ENCODE data around the gene TBC1D10B. TPM values are rescaled to one million over a fixed set of nuclear protein-coding genes. Genes with fewer than 3 reads are reported as not detected.
"Not testable (repeated sequence)": the region's sequence is repeated elsewhere in the genome, so short reads cannot be mapped to it uniquely, and the experiment has no call there.

The TBC1D10B gene
- total RNA-seq, 1 donor from 2014 or later = 22.4 TPM

GRCh38 chr16:30356401-30357084, 13.8 kb downstream of the TBC1D10B start:
- no peak for DNase-seq (ENCODE audit: low read depth in 2 of 2)

DNA sequence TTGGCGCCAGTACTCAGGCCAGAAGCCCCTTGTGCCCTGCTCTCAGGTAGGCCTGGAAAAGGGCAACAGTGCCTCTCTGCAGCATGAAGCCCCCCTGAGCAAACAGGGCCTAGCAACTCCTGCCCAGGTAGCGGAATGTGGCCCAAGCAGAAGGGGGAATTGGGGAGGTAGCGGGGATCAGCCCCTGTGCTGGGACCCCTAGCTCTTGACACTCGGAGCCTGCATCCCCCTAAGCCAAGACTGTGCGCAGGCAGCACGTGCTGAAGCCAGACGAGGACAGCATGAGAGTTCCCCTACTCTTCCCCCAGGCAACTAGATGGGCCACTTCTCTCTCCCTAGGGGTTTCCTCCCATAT, 14.4 kb downstream of the TBC1D10B start:
- DNase-seq (ENCODE audit: low read depth in 2 of 2) = no peak

DNA sequence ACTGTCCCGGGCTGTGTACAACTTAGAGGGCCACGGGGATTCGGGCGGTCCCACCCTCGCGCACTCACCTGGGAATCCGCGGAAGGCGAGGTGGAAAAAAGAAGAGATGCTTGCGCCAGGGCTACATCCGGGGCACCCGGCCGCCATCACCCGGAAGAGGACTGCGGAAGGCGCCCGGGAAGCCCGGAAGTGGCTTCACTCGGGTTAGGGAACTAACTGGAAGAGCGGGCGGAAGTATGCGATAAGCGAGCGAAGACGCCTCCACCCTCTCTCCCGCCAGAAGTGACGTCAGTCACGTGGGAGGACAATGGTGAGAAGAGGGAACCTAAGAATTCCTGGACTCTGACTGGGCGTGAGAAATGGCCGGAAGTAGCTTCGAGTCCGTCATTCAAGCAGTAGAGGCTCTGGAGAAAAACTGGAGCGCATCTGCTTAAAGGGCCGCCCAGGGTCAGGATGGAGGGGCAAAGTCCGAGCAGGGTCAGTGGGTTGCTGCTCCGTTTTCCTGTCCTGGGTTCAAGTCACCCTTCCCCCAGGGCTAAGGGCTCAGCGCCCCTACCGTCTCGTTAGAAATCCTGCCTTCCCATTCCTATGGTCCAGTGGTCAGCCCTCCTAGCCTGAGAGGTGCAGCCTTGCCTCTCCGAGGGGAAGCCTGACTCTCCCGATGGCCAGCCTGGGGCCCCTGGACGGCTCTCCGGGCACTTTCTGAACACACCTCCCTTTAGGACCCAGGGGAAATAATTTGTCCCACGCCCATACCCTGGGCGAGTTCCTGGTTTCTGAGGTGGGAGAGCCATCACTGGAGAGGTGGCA, 14.9 kb downstream of the TBC1D10B start, which contains the start of gene CD2BP2:
Gene CD2BP2 (minus strand): TSS at position 165 of the 810 bp plus-strand sequence. CDS start 627 bp downstream, outside the sequence.
- peak; percentile 96 to 100 for DNase-seq (ENCODE audit: low read depth in 2 of 2)

DNA sequence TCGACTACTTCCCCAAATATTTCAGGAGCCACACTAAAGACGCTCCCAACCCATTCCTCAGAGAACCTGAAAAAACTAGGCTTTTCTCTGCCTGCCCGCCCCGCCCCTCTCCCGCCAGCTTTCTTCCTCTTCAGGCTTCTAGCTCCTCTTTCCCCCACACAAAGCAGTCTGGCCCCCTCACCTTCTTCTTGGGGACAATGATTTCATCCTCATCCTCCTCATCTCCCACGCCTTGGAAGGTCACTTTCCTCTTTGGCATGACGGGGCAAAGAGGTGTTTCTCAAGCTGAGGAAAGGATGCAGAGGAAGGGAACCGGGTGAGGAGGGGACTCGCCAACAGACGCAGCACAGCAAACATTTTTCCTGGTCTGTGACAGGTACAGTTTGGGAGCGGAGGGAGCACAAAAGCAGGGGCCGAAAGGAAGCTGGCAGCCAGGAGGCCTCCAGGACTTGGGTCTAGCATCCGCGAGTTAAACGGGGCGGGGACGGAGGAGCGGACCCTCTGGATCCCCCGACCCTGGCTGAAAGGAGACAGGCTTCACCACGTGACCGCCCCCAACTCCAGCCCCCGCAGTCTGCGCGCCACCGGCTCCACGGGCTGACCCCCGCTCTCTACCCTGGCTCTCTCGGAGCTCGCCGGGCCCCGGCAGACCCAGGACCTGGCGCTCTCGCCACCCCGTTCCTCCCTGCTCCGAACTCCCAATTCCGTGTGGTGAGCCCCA, 15.7 kb downstream of the TBC1D10B start:
- DNase-seq (ENCODE audit: low read depth in 2 of 2) = peak in 1 of 2 donors; percentile 33

GRCh38 chr16:30353438-30354129, 16.7 kb downstream of the TBC1D10B start:
- no peak for DNase-seq (ENCODE audit: low read depth in 2 of 2)

GRCh38 chr16:30352488-30353401, 17.5 kb downstream of the TBC1D10B start:
- peak in 1 of 2 donors; percentile 32 for DNase-seq (ENCODE audit: low read depth in 2 of 2)

DNA sequence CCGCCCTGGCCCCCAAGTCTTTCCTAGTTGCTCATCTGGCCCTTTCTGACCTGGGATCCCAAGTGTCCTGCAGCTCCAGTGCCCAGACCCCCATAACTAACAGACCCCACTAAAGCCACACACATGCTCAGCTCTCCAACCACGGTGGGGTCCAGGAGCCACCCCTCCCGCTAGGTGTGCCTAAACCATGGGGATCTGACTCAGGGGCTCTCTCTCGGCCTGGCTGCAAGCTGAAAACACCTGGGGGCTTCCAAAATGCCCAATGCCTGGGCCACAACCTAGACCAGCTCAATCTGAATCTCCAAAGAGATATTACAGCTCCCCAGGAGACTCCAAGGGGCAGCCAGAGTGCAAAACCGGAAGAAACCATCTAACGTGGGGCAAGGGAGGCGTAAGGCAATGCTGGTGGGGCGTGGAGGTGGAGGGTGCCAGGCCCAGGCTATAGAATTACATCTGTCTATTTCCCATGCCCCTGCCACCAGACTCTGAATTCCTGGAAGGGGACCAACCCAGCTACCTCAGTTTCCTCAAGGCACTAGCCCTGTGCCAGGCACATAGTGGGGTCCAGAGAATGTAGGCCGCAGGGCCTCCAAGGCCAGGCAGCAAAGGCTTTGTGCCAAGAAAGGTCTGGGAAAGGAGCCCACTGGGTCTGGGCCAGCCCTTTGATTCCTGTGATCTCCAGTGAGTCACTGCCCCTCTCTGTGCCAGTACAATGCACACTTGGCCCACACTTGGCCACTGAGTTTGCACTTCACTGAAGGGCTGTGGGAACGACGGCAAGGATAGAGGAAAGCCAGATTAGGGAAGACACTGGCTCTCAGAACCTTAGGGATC, 18.5 kb downstream of the TBC1D10B start:
- DNase-seq (ENCODE audit: low read depth in 2 of 2) = peak; percentile 94 to 95

- DNase-seq (ENCODE audit: low read depth in 2 of 2) = no peak
These were observed 19.3 kb downstream of the TBC1D10B start for GRCh38 chr16:30351001-30351441.

- DNase-seq (ENCODE audit: low read depth in 2 of 2) = peak in 1 of 2 donors; percentile 61
These were observed 20.0 kb downstream of the TBC1D10B start for GRCh38 chr16:30350134-30350871.

- no peak for DNase-seq (ENCODE audit: low read depth in 2 of 2)
These were observed 20.6 kb downstream of the TBC1D10B start for GRCh38 chr16:30349675-30350074.

DNA sequence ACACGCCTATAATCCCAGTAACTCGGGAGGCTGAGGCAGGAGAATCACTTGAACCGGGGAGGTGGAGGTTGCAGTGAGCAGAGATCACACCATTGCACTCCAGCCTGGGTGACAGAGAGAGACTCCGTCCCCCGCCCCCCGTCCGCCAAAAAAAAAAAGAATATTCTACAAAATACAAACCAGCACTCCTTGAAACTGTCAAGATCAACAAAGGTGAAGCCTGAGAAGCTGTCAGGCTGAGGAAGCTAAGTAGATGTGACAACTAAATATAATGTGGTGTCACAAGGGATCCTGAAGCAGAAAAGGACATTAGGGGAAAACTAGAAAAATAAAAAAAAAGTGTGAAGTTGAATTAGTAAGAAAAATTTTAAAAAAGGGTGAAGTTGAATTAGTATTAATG, 21.4 kb downstream of the TBC1D10B start:
- no peak for DNase-seq (ENCODE audit: low read depth in 2 of 2)

- DNase-seq (ENCODE audit: low read depth in 2 of 2) = no peak
These were observed 22.2 kb downstream of the TBC1D10B start for GRCh38 chr16:30348113-30348512.

DNA sequence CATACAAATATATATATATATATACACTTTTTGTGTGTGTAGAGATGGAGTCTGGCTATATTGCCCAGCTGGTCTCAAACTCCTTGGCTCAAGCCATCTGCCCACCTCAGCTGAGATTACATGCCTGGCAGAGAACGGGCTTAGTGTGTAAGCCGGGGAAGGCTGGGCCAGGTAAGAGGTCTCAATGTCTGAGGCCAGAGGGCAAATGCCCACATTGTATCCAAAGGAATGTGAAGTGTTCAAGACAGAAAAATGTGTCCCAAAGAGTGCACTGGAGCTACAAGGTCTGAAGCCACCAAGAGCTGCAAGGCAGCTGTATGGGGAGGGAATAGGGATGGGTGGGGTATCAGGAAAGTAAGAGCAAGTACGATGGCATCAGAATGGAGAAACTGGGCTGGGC, 24.0 kb downstream of the TBC1D10B start:
- no peak for DNase-seq (ENCODE audit: low read depth in 2 of 2)

DNA sequence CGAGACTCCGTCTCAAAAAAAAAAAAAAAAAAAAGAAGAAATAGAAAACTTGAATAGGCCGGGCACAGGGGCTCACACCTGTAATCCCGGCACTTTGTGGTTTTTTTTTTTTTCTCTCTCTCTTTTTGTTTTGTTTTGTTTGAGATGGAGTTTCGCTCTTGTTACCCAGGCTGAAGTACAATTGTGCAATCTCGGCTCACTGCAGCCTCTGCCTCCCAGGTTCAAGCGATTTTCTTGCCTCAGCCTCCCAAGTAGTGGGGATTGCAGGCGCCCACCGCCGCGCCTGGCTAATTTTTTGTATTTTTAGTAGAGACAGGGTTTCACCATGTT, 26.8 kb downstream of the TBC1D10B start:
- not testable (repeated sequence) for DNase-seq (ENCODE audit: low read depth in 2 of 2)

- DNase-seq (ENCODE audit: low read depth in 2 of 2) = no peak
These were observed 27.4 kb downstream of the TBC1D10B start for GRCh38 chr16:30342751-30343490.

GRCh38 chr16:30341971-30342370, 28.3 kb downstream of the TBC1D10B start:
- not testable (repeated sequence) for DNase-seq (ENCODE audit: low read depth in 2 of 2)

GRCh38 chr16:30340621-30341020, 29.7 kb downstream of the TBC1D10B start:
- DNase-seq (ENCODE audit: low read depth in 2 of 2) = no peak

- not testable (repeated sequence) for DNase-seq (ENCODE audit: low read depth in 2 of 2)
These were observed 31.6 kb downstream of the TBC1D10B start for GRCh38 chr16:30338715-30339114.

All from lung microvascular endothelial cell (primary cell).